ENCODE measurements around the gene POLR3G. TPM values are rescaled to one million over a fixed set of nuclear protein-coding genes. Genes with fewer than 3 reads are reported as not detected.

The POLR3G gene
- total RNA-seq, 4 donors from 2014 or later = 0.53 to 1.3 (median 0.76) TPM; not detected in 1

- H3K9me3 ChIP-seq = no peaks in the 10 kb centered on the region
- no peak overlapping the region for H3K27ac ChIP-seq
- TF ChIP-seq POLR2A (IDR thresholded peaks at IDR 0.05) = no peak
- TF ChIP-seq CTCF (IDR thresholded peaks at IDR 0.05) = no peak
These were observed 9.9 kb downstream of the POLR3G start for GRCh38 chr5:90484540-90484939.

GRCh38 chr5:90488791-90489190 is 14.1 kb downstream of the POLR3G start:
- no peaks in the 10 kb centered on the region for H3K27me3 ChIP-seq
- no peaks in the 10 kb centered on the region for H3K4me1 ChIP-seq
- H3K27ac ChIP-seq = no peak overlapping the region
- no peak for TF ChIP-seq POLR2A (IDR thresholded peaks at IDR 0.05)
- no peak for TF ChIP-seq CTCF (IDR thresholded peaks at IDR 0.05)
- no peaks in the 10 kb centered on the region for H3K9me3 ChIP-seq
- DNase-seq = no peak
- no peaks in the 10 kb centered on the region for H3K36me3 ChIP-seq
- H3K4me3 ChIP-seq = no peak overlapping the region

More at GRCh38 chr5:90484540-90484939, 9.9 kb downstream of the POLR3G start:
- Histone ChIP-seq H3K4me1 (no peaks in the 10 kb centered on the region), H3K4me3 (no peak overlapping the region), H3K27me3 (no peaks in the 10 kb centered on the region), H3K36me3 (no peaks in the 10 kb centered on the region)
- DNase-seq = no peak

GRCh38 chr5:90494043-90494442 is 19.4 kb downstream of the POLR3G start:
- DNase-seq = no peak
- Histone ChIP-seq H3K27me3 (no peaks in the 10 kb centered on the region), H3K36me3 (no peaks in the 10 kb centered on the region)

GRCh38 chr5:90495146-90495545 is 20.5 kb downstream of the POLR3G start:
- Histone ChIP-seq H3K27me3 (no peaks in the 10 kb centered on the region), H3K4me3 (no peak overlapping the region), H3K9me3 (no peaks in the 10 kb centered on the region), H3K4me1 (no peaks in the 10 kb centered on the region), H3K36me3 (no peaks in the 10 kb centered on the region), H3K27ac (no peak overlapping the region)
- TF ChIP-seq POLR2A (IDR thresholded peaks at IDR 0.05) = no peak
- no peak for TF ChIP-seq CTCF (IDR thresholded peaks at IDR 0.05)
- DNase-seq = no peak

More at GRCh38 chr5:90494043-90494442, 19.4 kb downstream of the POLR3G start:
- H3K4me1 ChIP-seq = no peaks in the 10 kb centered on the region
- H3K9me3 ChIP-seq = no peaks in the 10 kb centered on the region
- TF ChIP-seq CTCF (IDR thresholded peaks at IDR 0.05) (no peak), POLR2A (IDR thresholded peaks at IDR 0.05) (no peak)
- no peak overlapping the region for H3K4me3 ChIP-seq
- H3K27ac ChIP-seq = no peak overlapping the region

- Histone ChIP-seq H3K27ac (no peak overlapping the region), H3K36me3 (no peaks in the 10 kb centered on the region), H3K27me3 (no peaks in the 10 kb centered on the region), H3K4me3 (no peak overlapping the region), H3K4me1 (no peaks in the 10 kb centered on the region), H3K9me3 (no peaks in the 10 kb centered on the region)
- TF ChIP-seq CTCF (IDR thresholded peaks at IDR 0.05) (no peak), POLR2A (IDR thresholded peaks at IDR 0.05) (no peak)
- no peak for DNase-seq
These were observed 28.9 kb downstream of the POLR3G start for GRCh38 chr5:90503596-90503995.

GRCh38 chr5:90504743-90505142 is 30.1 kb downstream of the POLR3G start:
- Histone ChIP-seq H3K4me1 (no peaks in the 10 kb centered on the region), H3K4me3 (no peak overlapping the region), H3K27me3 (no peaks in the 10 kb centered on the region), H3K9me3 (no peaks in the 10 kb centered on the region), H3K36me3 (no peaks in the 10 kb centered on the region), H3K27ac (no peak overlapping the region)
- no peak for DNase-seq
- no peak for TF ChIP-seq CTCF (IDR thresholded peaks at IDR 0.05)
- no peak for TF ChIP-seq POLR2A (IDR thresholded peaks at IDR 0.05)
